Measurements from ENCODE around the gene SRA1.

- TF ChIP-seq CTCF (IDR thresholded peaks at IDR 0.05): no peak
- no peak for TF ChIP-seq EZH2 (IDR thresholded peaks at IDR 0.05)
- no peak for TF ChIP-seq EZH2phosphoT487 (IDR thresholded peaks at IDR 0.05)
Measured at GRCh38 chr5:140555747-140556312, 1.4 kb downstream of the SRA1 start.

Measured in neural progenitor cell (in vitro differentiated cells).